Putamen (tissue), 1 donor: Measurements from ENCODE around the gene ALG9.

Experiments used
- DNase-seq: peaks from one replicate; pipeline ENCODE4 v3.0.0-alpha.2; 2016; ENCODE audit warnings: low spot score

ALG9 gene

GRCh38 chr11:111765320-111765983 is 105.9 kb downstream of the ALG9 start:
- DNase-seq: no peak

- DNase-seq: no peak
Observed at GRCh38 chr11:111764621-111765020, 106.8 kb downstream of the ALG9 start.

GRCh38 chr11:111762981-111763643 is 108.3 kb downstream of the ALG9 start:
- no peak for DNase-seq

GRCh38 chr11:111762526-111762925 is 108.9 kb downstream of the ALG9 start:
- no peak for DNase-seq

GRCh38 chr11:111761036-111761435 is 110.3 kb downstream of the ALG9 start:
- DNase-seq: no peak

- no peak for DNase-seq
Observed at GRCh38 chr11:111759778-111760407, 111.5 kb downstream of the ALG9 start.

- no peak for DNase-seq
Observed at GRCh38 chr11:111759376-111759775, 112.0 kb downstream of the ALG9 start.

- DNase-seq: no peak
Observed at GRCh38 chr11:111756097-111756496, 115.3 kb downstream of the ALG9 start.

GRCh38 chr11:111749646-111750045 is 121.7 kb downstream of the ALG9 start:
- no peak for DNase-seq

GRCh38 chr11:111748035-111748804 is 123.2 kb downstream of the ALG9 start:
- DNase-seq: no peak

GRCh38 chr11:111745719-111746504 is 125.5 kb downstream of the ALG9 start:
- DNase-seq: no peak

- DNase-seq: no peak
Observed at GRCh38 chr11:111743700-111744099, 127.7 kb downstream of the ALG9 start.

GRCh38 chr11:111741751-111742150 is 129.6 kb downstream of the ALG9 start:
- DNase-seq: no peak

GRCh38 chr11:111739299-111739698 is 132.1 kb downstream of the ALG9 start:
- DNase-seq: no peak

- DNase-seq: no peak
Observed at GRCh38 chr11:111737444-111738210, 133.8 kb downstream of the ALG9 start.

GRCh38 chr11:111736621-111737443 is 134.5 kb downstream of the ALG9 start:
- DNase-seq: no peak
